ENCODE measurements around the gene C21orf58.
A peak's percentile ranks its signal among the peaks of the same experiment; 100 is the strongest.

The C21orf58 gene

GRCh38 chr21:46352913-46353312 lies 29.2 kb upstream of the C21orf58 start:
- no peak for DNase-seq

DNA sequence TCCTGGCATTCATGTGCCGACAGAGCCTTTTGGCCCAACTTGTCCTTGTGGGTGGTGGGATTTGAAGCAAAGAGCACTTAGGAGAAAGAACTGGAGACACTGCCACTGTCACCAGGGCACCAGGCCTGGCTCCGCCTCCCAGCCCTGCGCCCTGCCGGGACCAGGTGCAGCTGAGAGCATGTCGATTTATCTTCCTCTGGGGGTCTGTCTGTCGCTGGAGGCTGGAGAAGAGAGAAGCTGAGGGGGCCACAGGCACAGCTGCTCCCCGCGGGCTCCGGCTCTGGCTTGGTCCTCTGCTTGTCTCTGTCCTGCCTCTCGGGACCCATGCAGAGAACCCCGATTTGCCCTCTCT lies 28.5 kb upstream of the C21orf58 start:
- DNase-seq: no peak

- no peak for DNase-seq
Measured at GRCh38 chr21:46351476-46352163, 27.9 kb upstream of the C21orf58 start.

DNA sequence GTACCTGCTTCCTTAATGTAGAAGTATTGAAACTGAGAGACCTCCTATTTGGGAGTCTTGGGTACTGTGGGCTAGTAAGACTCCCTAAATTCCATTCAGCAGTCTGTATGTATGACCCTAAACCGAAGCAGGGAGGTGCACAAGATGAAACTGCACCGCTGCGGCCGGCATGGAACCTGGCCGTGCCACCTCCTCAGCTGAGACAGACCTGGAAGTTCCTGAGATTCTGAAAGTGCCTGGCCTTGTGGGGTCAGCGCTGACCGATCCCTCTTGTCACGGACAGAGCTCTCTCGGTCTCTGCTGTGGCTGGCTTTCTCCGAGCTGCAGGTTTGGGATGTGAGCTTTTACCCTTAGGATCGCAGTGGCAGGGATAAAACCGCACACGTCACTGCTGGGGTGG lies 27.3 kb upstream of the C21orf58 start:
- DNase-seq: no peak

GRCh38 chr21:46350571-46350970 lies 26.9 kb upstream of the C21orf58 start:
- no peak for DNase-seq

DNA sequence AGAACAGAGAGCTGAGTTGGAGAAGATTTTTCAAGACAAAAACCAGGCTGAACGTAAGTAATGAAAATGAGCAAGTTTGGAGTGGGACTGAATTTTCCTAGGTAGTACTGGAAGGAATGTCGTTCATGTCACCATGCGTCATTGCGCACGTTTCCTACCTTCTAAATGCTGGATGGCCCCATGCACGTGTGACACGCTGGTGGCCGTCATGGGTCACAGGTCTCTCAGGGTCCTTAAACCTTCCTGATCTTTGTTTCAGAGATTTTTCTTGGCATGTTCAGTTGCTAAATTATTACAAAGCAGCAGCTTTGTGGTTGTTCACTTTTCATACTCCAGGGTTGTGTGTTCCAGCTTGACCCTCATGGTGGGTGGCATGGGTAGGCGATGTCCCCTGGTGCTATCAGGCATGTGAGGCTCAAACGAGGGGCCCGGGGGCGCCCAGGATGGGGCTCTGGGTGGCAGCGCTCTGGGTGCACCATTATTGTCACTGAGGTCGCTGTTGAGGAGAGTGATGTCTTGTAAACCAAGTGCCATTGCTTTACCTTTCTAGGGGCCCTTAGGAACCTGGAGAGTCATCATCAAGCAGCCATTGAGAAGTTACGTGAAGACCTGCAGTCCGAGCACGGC lies 25.6 kb upstream of the C21orf58 start:
- DNase-seq: no peak

- no peak for DNase-seq
Measured at GRCh38 chr21:46347791-46348381, 24.2 kb upstream of the C21orf58 start.

DNA sequence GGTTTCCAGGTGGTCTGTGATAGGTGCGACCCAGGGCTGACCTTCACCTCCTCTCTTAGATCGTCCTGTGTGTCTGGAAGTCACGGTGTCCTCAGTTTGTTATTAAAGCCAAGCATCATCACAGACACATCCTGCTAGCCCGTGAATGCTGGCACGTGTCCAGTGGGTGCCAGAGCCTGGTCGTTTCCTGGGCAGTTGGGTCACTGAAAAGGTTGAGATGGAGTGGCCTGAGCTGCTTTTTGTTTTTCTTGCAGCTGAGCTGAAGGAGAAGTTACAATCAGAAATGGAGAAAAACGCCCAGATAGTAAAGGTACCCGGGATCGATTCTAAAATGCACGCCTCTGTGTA lies 23.5 kb upstream of the C21orf58 start:
- DNase-seq: no peak

GRCh38 chr21:46346296-46347202 lies 22.9 kb upstream of the C21orf58 start:
- DNase-seq: no peak

DNA sequence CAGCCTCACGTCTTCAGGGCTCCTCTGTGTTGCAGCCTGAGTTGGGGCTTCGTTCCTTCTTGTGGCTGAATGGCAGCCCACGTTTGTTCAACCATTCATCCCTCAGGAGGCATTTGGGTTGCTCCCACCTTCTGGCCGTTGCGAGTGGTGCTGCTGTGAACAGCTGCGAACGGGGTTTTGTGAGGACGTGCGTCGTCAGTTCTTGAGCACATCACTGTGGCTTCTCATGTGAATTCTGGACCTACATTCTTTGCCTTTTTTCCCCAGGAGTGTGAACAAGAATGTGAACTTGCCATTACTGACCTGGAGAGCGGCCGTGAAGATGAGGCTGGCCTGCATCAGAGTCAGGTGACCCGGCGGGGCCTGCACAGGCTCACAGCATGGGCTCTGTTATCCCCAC lies 22.2 kb upstream of the C21orf58 start:
- no peak for DNase-seq

DNA sequence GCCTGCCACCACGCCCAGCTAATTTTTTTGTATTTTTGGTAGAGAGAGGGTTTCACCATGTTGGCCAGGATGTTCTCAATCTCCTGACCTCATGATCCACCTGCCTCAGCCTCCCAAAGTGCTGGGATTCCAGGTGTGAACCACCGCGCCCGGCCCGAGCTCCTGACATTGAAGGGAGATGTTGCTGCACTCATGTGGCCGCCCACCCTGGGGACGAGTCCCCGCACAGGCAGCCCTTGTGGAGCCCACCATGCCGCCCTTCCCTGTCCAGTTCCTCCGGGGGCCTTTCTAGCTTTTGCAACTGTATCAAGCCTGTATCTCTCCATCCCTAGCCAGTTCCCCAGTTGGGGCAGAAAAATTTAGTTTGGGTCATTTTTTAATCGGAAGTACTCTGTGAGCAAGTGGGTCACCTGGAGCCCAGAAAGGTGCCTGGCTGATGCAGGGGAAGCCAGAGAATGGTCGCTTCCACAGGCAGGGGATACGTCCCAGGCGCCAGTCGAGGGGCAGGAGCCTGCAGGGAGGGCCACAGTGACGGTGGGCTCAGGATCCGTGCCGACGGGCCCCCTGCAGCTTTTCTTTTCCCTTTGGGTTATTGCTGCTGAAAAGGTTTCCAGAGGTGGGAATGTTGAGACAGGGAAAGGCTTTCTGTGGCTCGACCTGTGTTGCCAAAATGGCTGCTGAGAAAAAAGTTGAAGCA lies 20.7 kb upstream of the C21orf58 start:
- DNase-seq: no peak

GRCh38 chr21:46340998-46341397 lies 17.3 kb upstream of the C21orf58 start:
- no peak for DNase-seq

DNA sequence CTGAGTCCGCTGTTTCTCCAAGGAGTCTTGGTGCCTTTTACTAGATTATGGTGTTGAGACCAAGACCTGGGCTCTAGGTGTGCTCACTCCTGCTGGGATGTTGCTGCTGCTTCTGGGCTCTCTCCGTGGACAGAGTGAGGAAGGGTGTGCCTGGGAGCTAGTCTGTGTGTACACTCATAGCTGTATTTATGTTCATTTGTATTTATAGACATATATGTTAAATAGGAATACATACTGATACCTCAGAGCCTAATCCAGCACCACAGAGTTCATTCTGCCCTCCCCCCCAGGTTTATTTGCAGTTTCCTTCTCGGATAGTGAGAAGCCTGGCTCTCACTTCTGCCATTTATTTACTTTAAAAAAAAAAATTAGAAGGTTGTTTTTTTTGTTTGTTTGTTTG lies 12.9 kb upstream of the C21orf58 start:
- no peak for DNase-seq

- no peak for DNase-seq
Measured at GRCh38 chr21:46334351-46335140, 10.9 kb upstream of the C21orf58 start.

DNA sequence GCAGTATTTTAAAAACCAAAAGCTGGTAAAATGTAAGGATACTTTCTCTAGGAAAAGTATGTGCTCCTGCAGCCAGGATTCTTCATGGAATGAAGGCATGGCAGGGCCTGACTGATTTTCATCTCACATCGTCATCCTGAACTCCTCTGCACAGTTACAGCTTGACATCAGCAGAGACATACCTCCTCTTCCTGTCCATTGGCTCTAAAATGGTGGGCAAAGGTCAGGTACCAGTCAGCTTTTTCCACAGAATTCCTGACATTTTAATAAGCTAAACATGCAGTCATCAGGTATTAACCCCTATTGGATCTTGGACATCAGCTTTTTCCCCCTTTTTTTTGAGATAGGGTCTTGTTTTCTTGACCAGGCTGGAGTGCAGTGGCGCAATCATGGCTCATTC lies 6.1 kb upstream of the C21orf58 start:
- no peak for DNase-seq

DNA sequence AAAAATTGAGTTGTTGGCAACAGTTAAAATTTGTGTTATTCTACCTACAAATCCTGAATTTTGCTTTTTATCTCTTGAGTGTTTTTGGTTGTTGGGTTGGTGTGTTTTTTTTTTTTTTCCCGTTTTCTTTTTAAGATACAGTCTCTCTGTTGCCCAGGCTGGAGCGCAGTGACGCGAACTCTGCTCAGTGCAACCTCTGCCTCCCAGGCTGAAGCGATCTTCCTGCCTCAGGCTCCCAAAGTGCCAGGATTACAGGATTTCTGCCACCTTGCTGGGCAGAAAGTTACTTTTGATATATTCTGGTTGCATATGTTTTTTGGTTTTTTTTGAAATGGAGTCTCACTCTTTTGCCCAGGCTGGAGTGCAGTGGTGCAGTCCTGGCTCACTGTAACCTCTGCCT lies 4.5 kb upstream of the C21orf58 start:
- DNase-seq: no peak

- DNase-seq: no peak
Measured at GRCh38 chr21:46327711-46328110, 4.0 kb upstream of the C21orf58 start.

DNA sequence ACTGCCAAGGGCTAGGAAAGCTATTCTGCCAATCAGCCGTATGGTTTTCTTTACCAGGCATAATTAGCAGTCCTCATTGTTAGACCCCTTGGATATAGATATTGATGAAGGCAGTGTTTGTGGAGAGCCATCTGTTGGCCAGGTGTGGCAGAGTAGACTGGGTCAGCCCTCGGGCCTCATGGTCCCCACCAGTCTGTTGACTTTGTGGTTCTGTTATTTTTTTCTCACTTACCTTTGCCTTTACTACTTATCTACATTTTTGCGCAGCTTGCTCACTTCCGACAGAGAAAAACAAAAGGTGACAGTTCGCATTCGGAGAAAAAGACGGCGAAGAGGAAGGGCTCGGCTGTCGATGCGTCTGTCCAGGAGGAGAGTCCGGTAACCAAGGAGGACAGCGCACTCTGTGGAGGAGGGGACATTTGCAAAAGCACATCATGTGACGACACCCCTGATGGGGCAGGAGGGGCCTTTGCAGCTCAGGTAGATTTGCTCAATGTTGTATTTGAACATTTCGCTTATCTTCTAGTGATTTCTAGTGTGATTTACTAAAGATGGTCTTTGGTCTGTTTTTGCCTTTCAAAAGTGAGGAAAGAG lies 2.5 kb upstream of the C21orf58 start:
- DNase-seq: no peak

GRCh38 chr21:46325073-46325912 lies 1.6 kb upstream of the C21orf58 start:
- peak; percentile 15 for DNase-seq

- DNase-seq: peak; percentile 36
Measured at GRCh38 chr21:46324390-46325072, 861 bp upstream of the C21orf58 start.
